SU-DHL-6 (cell line): ENCODE data around the gene RNF141.

Source experiments
- CTCF ChIP-seq: fragments of 200-600 bp; sonication (generic); IDR thresholded peaks from one replicate; pipeline ENCODE4 v1.5.1; 2017; ENCODE audit warnings: antibody characterized with exemption, mild to moderate bottlenecking, low read length, moderate library complexity; ENCODE audit not compliant: insufficient read depth, poor library complexity, severe bottlenecking
- EZH2phosphoT487 ChIP-seq: fragments of 200-600 bp; sonication (generic), shearing (Covaris generic); conservative IDR thresholded peaks from 2 replicates; pipeline ENCODE4 v1.6.1; 2018; ENCODE audit warnings: mild to moderate bottlenecking, antibody characterized with exemption, low read length, moderate library complexity, mixed read lengths

- TF ChIP-seq CTCF (no peak), EZH2phosphoT487 (no peak)
Measured at GRCh38 chr11:10526974-10527918, 13.7 kb downstream of the RNF141 start.
